Suppressor macrophage treated with lipopolysaccharide for 4 hours (primary cell): ENCODE data around the gene PSMD9.
"Not testable (repeated sequence)": the region's sequence is repeated elsewhere in the genome, so short reads cannot be mapped to it uniquely, and the experiment has no call there.

ENCODE experiments used
- DNase-seq: peaks from one replicate; pipeline ENCODE4 v3.0.0-alpha.2; 2020

Gene PSMD9

GRCh38 chr12:121888478-121889273 is at the start of gene PSMD9:
TSS of gene PSMD9 (plus strand) at chr12:121888790. CDS start at chr12:121888857, 67 bp downstream.
- DNase-seq, result peak; percentile 99

- DNase-seq, result peak; percentile 100
Measured at GRCh38 chr12:121839106-121839992, 49.2 kb upstream of the PSMD9 start.

- peak; percentile 41 for DNase-seq
Measured at GRCh38 chr12:121839993-121840761, 48.4 kb upstream of the PSMD9 start.

- DNase-seq, result no peak
Measured at GRCh38 chr12:121843236-121843982, 45.2 kb upstream of the PSMD9 start.

- DNase-seq, result no peak
Measured at GRCh38 chr12:121845701-121846100, 42.9 kb upstream of the PSMD9 start.

- no peak for DNase-seq
Measured at GRCh38 chr12:121849211-121849610, 39.4 kb upstream of the PSMD9 start.

GRCh38 chr12:121849665-121850064 is 38.9 kb upstream of the PSMD9 start:
- DNase-seq, result peak; percentile 25

GRCh38 chr12:121852392-121852791 is 36.2 kb upstream of the PSMD9 start:
- DNase-seq, result not testable (repeated sequence)

- peak; percentile 23 for DNase-seq
Measured at GRCh38 chr12:121857322-121858246, 31.0 kb upstream of the PSMD9 start.

GRCh38 chr12:121858318-121858661 is 30.3 kb upstream of the PSMD9 start:
- no peak for DNase-seq

- DNase-seq, result no peak
Measured at GRCh38 chr12:121858662-121859572, 29.7 kb upstream of the PSMD9 start, which contains the start of gene HPD. TSS of gene HPD (minus strand) at chr12:121858859. CDS start at chr12:121858823, 36 bp downstream.

- no peak for DNase-seq
Measured at GRCh38 chr12:121860257-121860656, 28.3 kb upstream of the PSMD9 start.

- not testable (repeated sequence) for DNase-seq
Measured at GRCh38 chr12:121860699-121861098, 27.9 kb upstream of the PSMD9 start.

- DNase-seq, result no peak
Measured at GRCh38 chr12:121861636-121862254, 26.8 kb upstream of the PSMD9 start.

GRCh38 chr12:121866331-121866730 is 22.3 kb upstream of the PSMD9 start:
- no peak for DNase-seq

- not testable (repeated sequence) for DNase-seq
Measured at GRCh38 chr12:121869229-121869628, 19.4 kb upstream of the PSMD9 start.

GRCh38 chr12:121871467-121871866 is 17.1 kb upstream of the PSMD9 start:
- no peak for DNase-seq

GRCh38 chr12:121872546-121873215 is 15.9 kb upstream of the PSMD9 start:
- DNase-seq, result no peak

GRCh38 chr12:121873216-121873569 is 15.4 kb upstream of the PSMD9 start:
- DNase-seq, result no peak
